LNCAP (cell line): Measurements from ENCODE around the gene CSRNP3.

Experiments used
- CTCF ChIP-seq: fragments of 450-650 bp; IDR thresholded peaks from 2 replicates; pipeline ENCODE4 v1.5.1; 2017; ENCODE audit warnings: mild to moderate bottlenecking

Gene CSRNP3

GRCh38 chr2:165432234-165432966, 37.1 kb upstream of the CSRNP3 start:
- no peak for TF ChIP-seq CTCF

GRCh38 chr2:165434865-165435496, 34.5 kb upstream of the CSRNP3 start:
- no peak for TF ChIP-seq CTCF

- TF ChIP-seq CTCF, result no peak
Measured at GRCh38 chr2:165435611-165436010, 33.9 kb upstream of the CSRNP3 start.

- no peak for TF ChIP-seq CTCF
Measured at GRCh38 chr2:165436559-165436958, 32.9 kb upstream of the CSRNP3 start.

- TF ChIP-seq CTCF, result no peak
Measured at GRCh38 chr2:165440367-165440766, 29.1 kb upstream of the CSRNP3 start.

GRCh38 chr2:165443511-165443910, 26.0 kb upstream of the CSRNP3 start:
- no peak for TF ChIP-seq CTCF

GRCh38 chr2:165448406-165448805, 21.1 kb upstream of the CSRNP3 start:
- no peak for TF ChIP-seq CTCF
